Measurements from ENCODE around the gene HDAC11. TPM values are rescaled to one million over a fixed set of nuclear protein-coding genes. Genes with fewer than 3 reads are reported as not detected.

The HDAC11 gene
- total RNA-seq, 1 donor from 2014 or later = 18.2 TPM

DNA sequence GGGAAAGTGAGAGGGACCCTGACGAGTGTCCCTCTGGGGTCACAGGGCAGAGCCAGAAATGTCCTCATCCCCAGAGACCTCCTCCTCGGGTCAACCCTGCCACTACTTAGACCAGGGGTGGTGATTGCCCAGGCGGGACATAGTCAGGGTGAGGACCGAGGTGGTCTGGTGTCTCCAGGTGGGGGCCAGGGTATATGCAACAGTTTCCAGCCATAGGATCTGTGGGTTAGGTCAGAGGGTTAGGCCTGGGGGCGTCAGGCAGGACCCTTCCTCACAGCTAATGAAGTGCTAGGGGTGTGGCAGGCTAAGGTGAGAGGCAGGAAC, 46.5 kb downstream of the HDAC11 start:
- H3K9me3 ChIP-seq = no peaks in the 10 kb centered on the region
- H3K27me3 ChIP-seq (ENCODE audit: low read depth) = no peaks in the 10 kb centered on the region
- H3K27ac ChIP-seq = no peak overlapping the region
- ATAC-seq (no peak), DNase-seq (no peak)
- intact Hi-C loops (cut with DNase I) = no loop called here
- no peaks in the 10 kb centered on the region for H3K4me1 ChIP-seq
- TF ChIP-seq, protein P1, sequence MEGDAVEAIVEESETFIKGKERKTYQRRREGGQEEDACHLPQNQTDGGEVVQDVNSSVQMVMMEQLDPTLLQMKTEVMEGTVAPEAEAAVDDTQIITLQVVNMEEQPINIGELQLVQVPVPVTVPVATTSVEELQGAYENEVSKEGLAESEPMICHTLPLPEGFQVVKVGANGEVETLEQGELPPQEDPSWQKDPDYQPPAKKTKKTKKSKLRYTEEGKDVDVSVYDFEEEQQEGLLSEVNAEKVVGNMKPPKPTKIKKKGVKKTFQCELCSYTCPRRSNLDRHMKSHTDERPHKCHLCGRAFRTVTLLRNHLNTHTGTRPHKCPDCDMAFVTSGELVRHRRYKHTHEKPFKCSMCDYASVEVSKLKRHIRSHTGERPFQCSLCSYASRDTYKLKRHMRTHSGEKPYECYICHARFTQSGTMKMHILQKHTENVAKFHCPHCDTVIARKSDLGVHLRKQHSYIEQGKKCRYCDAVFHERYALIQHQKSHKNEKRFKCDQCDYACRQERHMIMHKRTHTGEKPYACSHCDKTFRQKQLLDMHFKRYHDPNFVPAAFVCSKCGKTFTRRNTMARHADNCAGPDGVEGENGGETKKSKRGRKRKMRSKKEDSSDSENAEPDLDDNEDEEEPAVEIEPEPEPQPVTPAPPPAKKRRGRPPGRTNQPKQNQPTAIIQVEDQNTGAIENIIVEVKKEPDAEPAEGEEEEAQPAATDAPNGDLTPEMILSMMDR (IDR thresholded peaks at IDR 0.05) = no peak
- H3K4me3 ChIP-seq = no peak overlapping the region
- H3K36me3 ChIP-seq = no peaks in the 10 kb centered on the region

DNA sequence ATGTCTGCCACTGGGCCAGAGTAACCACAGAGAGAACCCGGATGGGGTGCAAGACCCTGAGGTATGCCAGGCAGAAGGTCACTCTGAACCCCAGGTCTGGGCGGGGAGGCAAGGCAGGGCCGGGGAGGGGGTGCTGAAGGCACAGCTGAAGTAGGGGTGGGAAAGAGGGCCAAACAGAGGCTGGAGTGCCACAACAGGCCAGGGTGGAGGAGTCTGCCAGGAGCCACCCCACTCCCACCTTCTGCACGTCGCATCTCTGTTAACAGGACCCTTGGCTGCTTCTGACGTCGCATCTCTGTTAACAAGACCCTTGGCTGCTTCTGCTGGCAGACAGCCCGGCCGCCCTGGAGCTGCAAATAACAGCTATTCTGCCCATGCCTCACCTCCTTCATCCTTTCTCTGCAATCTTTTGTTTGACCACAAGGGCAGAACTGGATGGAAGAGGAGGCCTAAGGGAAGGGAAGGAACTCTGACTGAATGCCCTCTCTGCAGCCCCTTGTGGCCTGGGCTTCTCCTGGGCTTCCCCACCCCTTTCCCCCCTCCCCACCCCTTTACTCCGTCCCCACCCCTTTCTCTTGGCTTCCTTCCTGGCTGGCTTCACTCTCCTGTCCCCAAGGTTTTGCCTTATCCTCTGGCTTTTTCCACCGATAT, 48.2 kb downstream of the HDAC11 start:
- ATAC-seq = no peak
- Histone ChIP-seq H3K27ac (no peak overlapping the region), H3K36me3 (no peaks in the 10 kb centered on the region), H3K9me3 (no peaks in the 10 kb centered on the region), H3K27me3 (ENCODE audit: low read depth) (no peaks in the 10 kb centered on the region), H3K4me3 (no peak overlapping the region), H3K4me1 (no peaks in the 10 kb centered on the region)
- TF ChIP-seq, protein P1 (IDR thresholded peaks at IDR 0.05) = no peak
- DNase-seq = no peak
- intact Hi-C loops (cut with DNase I) = no loop called here

DNA sequence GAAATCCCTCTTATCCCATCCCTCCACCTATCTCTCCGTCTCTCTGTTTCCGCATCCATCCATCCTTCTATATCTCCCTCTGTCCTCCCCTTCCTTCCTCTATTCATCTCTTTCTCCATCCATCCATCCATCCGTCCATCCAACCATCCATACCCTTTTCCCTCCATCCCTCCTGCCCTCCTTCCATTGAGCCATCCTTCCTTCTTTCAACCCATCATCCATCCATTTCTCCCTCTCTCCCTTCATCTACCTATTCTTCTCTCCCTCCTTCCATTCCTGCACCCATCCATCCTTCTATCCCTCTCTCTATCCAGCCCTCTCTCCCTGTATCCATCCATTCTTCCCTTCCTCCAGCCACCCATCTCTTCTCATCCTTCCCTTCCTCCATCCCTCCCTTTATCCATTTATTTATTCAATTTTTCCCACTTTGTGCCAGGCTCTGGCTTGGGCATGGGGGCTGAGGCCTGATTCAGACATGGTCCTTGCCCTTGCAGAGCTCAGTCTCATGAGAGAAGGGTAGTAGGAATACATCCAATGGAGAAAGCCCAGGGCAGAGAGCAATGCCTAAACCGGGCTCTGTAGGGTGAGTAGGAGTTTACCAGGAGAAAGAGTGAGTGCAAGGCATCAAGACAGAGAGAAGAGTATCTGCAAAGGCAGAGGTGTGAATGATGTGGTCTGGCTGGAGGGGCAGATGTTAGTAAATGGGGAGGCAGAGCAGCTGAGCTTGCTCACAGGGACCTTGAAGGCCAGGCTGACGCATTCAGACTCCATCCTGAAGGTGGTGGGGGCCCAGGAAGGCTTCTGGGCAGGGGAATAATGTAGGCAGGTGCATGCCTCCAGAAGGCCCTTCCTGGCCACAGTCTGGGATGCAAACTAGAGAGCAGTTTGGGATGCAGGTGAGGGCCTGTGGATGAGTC, 49.3 kb downstream of the HDAC11 start:
- no peak overlapping the region for H3K4me3 ChIP-seq
- H3K4me1 ChIP-seq = no peaks in the 10 kb centered on the region
- intact Hi-C loops (cut with DNase I) = no loop called here
- H3K27me3 ChIP-seq (ENCODE audit: low read depth) = no peaks in the 10 kb centered on the region
- DNase-seq (no peak), ATAC-seq (no peak)
- TF ChIP-seq, protein P1 (IDR thresholded peaks at IDR 0.05) = no peak
- no peaks in the 10 kb centered on the region for H3K9me3 ChIP-seq
- H3K36me3 ChIP-seq = no peaks in the 10 kb centered on the region
- H3K27ac ChIP-seq = no peak overlapping the region

DNA sequence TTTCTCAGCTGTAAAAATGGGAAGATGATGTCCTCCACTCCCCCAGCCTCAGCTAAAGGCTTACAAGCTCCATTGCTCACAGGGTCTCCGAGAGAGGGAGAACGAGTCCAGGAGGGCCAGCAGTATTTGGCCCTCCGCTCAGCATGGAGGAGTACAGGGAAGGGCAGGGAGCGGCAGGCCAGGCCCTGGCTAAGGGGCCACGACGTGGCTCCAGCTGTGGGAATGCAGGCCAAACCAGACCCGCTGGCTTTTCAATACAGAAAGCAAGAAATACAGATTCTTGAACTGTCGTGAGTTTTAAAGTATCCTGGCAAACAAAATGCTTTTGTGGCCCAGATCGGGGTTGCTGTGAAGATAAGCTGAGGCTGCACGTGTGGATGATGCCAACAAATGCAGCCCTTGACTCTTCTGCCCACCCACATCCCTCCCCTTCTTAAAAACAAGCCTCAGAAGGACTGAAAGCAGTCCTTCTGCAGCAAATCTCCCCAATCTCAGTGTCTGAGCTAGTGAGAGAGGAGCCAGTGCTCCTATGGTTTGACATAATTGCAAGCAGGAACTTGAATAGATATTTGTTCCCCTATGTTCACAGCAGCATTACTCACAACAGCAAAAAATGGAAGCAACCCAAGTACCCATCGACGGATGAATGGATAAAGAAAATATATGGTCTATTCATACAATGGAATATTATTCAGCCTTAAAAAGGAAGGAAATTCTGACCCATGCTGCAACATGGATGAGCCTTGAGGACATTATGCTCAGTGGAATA, 50.3 kb downstream of the HDAC11 start:
- intact Hi-C loops (cut with DNase I) = no loop called here
- Histone ChIP-seq H3K27ac (no peak overlapping the region), H3K4me1 (no peaks in the 10 kb centered on the region), H3K36me3 (no peaks in the 10 kb centered on the region), H3K27me3 (ENCODE audit: low read depth) (no peaks in the 10 kb centered on the region), H3K4me3 (no peak overlapping the region), H3K9me3 (no peaks in the 10 kb centered on the region)
- ATAC-seq = no peak
- no peak for DNase-seq
- TF ChIP-seq, protein P1 (IDR thresholded peaks at IDR 0.05) = no peak

DNA sequence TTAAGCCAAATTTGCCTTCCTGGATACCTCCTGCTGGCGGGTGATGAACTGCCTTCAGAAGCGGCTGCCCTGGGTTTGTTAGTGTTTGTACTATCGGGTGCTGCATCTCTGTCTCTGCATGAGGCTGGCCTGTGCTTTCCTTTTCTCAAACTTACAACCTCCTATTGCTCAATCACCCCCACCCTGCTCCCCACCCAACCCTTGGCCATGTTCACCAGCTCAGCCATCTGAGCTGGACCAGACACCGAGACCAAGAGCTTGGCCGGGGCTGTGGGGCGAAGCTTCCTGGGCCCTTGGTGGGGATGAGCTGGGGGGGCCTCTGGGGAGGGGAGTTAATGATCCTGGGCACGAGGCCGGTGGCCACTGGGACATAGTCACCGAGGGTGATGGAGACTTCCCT, 52.0 kb downstream of the HDAC11 start:
- no peaks in the 10 kb centered on the region for H3K36me3 ChIP-seq
- TF ChIP-seq, protein P1 (IDR thresholded peaks at IDR 0.05) = no peak
- no peaks in the 10 kb centered on the region for H3K4me1 ChIP-seq
- H3K4me3 ChIP-seq = no peak overlapping the region
- DNase-seq (no peak), ATAC-seq (no peak)
- no peaks in the 10 kb centered on the region for H3K27me3 ChIP-seq (ENCODE audit: low read depth)
- intact Hi-C loops (cut with DNase I) = no loop called here
- H3K27ac ChIP-seq = no peak overlapping the region
- H3K9me3 ChIP-seq = no peaks in the 10 kb centered on the region
